Measurements from ENCODE around the gene SIGMAR1.

SIGMAR1 gene

DNA sequence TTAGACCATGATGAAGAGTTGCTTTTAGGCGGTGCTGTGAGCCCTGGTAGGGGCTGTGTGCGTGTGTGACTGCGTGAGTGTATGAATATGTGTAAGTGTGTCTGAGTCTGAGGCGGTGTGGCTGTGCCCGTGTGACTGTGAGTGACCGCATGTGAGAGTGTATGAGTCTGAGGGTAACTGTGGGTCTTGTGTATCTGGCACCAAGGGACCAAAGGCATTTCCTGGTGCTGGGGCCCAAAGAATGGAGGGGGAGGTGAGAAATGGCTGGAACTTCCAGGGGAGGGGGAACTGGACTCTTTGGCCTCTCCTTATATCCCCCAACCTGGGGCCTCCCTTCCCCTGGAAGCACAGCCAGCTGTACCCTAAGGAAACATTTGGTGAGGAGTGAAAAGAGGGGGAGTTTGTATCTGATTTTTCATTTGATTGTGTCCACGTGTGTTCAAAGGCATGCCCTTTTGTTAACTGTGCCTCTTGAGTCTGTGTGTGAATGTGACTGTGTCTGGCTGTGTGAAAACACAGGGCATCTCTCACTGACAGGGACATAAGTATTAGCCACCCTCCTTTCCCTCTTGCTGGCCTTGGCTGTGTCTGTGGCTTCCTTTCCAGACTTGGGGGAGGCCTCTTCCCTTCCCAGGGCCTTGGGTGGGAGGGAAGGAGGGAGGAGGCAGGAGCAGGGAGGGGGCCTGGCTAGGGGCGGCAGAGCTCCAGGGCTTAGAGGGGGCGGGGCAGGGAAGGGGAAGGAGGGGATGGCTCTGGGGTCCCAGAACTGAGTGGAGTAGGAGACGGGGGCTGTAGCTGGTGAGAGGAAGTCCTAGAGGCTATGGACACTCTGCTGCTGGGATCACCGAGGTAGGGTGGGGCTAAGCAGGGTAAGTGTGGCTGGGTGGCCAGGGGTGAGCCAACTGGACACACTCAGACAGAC, 15.8 kb upstream of the SIGMAR1 start:
- Histone ChIP-seq H3K27me3 (ENCODE audit: control insufficient read depth, insufficient read depth, low read length) (no peaks in the 10 kb centered on the region), H3K9ac (ENCODE audit: low read length) (no peak overlapping the region), H3K9me3 (ENCODE audit: control insufficient read depth, low read length) (no peaks in the 10 kb centered on the region), H3K4me1 (ENCODE audit: control insufficient read depth, insufficient read depth, low read length) (peaks cover 32% of the 10 kb centered on the region), H3K36me3 (ENCODE audit: control insufficient read depth, insufficient read depth, low read length) (peaks cover 11% of the 10 kb centered on the region), H3K4me3 (ENCODE audit: low read length) (no peak overlapping the region)

DNA sequence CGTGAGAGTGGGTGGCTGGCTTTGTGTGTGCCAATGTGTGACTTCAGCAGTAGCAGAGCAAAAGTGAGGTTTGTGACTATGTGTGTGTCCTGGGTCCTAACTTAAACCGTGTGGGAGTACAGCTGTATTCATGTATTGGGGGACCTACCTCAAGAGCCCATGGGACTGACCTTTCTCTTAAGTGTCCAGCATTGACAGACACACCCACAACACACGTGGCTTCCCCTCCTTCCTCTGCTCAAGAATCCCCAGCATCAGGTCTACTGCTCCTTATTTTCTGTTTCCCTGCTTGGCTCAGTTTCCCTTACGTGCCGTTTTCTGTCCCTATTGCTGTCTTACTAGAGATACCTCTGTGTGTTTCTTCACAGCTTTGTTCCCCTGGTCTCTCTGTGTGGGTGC, 15.0 kb upstream of the SIGMAR1 start:
- H3K4me3 ChIP-seq (ENCODE audit: low read length), result no peak overlapping the region
- H3K9ac ChIP-seq (ENCODE audit: low read length), result no peak overlapping the region
- H3K9me3 ChIP-seq (ENCODE audit: control insufficient read depth, low read length), result no peaks in the 10 kb centered on the region
- peaks cover 40% of the 10 kb centered on the region for H3K4me1 ChIP-seq (ENCODE audit: control insufficient read depth, insufficient read depth, low read length)
- H3K27me3 ChIP-seq (ENCODE audit: control insufficient read depth, insufficient read depth, low read length), result no peaks in the 10 kb centered on the region
- H3K36me3 ChIP-seq (ENCODE audit: control insufficient read depth, insufficient read depth, low read length), result peaks cover 11% of the 10 kb centered on the region

DNA sequence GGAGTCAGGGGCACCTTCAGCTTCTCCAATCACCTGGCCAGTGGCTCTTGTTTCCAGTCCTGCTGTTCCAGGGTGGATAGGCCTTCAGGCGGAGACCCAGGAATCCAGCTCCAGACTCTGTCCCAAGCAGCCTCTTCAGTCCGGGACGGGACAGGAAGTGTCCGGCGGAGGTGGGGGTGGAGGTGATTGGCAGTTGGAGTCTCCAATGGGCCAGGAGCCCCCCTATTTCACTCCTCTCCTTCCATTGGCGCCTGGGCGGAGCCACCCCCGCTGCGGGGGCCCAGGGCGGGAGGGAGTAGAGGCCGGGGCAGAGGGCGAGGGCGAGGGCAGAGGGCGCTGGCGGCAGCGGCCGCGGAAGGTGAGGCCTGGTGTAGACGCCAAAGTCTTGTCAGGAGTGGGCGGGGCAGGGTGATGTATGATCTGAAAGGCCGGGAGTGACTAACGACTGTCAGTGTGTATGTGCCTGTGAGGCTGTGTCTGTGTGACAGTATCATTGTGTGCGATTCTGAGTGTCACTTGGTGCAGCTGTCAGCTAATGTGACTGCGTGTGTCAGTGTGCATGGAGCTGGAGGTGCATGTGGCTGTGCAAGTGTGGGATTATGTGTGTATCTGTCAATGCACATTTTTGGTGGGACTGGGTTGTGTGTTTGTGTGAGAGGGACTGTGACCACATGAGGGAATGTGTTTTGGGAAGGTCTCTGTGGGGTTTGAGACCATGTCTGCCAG, 14.5 kb upstream of the SIGMAR1 start, which contains the start of gene IL11RA:
TSS of gene IL11RA (plus strand) at position 310 of the 726 bp plus-strand sequence. CDS start 3,033 bp downstream, outside the sequence.
- Histone ChIP-seq H3K4me1 (ENCODE audit: control insufficient read depth, insufficient read depth, low read length) (peaks cover 45% of the 10 kb centered on the region), H3K36me3 (ENCODE audit: control insufficient read depth, insufficient read depth, low read length) (peaks cover 11% of the 10 kb centered on the region), H3K9ac (ENCODE audit: low read length) (peak within 1 kb of the TSS; percentile 37), H3K27me3 (ENCODE audit: control insufficient read depth, insufficient read depth, low read length) (no peaks in the 10 kb centered on the region), H3K9me3 (ENCODE audit: control insufficient read depth, low read length) (no peaks in the 10 kb centered on the region), H3K4me3 (ENCODE audit: low read length) (no peak within 1 kb of the TSS)

DNA sequence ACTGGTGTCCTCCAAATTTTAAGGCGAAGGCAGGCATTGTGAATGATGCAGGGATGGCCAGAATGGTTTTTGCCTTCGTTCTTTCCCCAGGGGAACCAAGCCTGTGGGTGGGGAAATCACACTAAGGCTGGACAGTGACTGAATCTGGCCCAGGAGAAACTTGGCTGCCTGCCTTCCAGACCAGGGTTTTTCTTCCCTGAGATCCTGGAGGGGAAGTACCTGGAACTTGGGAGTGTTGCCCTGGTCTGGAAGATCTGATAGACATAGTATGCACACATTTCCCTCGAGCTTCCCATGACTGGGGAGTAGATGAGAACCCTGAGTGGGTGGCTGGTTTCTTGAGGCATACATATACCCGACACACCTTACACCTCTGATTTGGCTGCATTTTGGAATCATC, 13.7 kb upstream of the SIGMAR1 start:
- Histone ChIP-seq H3K4me1 (ENCODE audit: control insufficient read depth, insufficient read depth, low read length) (peaks cover 48% of the 10 kb centered on the region), H3K9me3 (ENCODE audit: control insufficient read depth, low read length) (no peaks in the 10 kb centered on the region), H3K36me3 (ENCODE audit: control insufficient read depth, insufficient read depth, low read length) (peaks cover 11% of the 10 kb centered on the region), H3K9ac (ENCODE audit: low read length) (peak overlapping the region; percentile 37), H3K27me3 (ENCODE audit: control insufficient read depth, insufficient read depth, low read length) (no peaks in the 10 kb centered on the region), H3K4me3 (ENCODE audit: low read length) (no peak overlapping the region)

DNA sequence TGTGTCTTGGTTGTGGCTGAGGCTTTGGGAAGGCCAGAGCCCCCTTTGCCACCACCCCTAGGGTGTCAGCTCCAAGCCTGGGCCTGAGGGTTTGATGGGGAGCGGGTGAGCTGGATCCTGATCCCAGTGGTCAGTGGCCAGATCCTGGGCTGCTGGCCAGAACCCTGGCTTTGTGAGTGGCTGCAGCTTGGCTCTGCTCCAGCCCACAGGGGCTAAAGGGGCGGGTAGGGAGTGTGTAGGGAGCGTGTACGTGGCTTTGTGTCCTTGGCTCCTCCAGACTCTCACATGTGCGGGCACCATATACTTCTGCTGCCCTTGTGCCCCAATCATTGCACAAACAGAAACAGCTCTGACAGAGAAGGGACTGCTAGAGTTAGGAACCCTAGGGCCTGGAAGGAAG, 13.2 kb upstream of the SIGMAR1 start:
- no peaks in the 10 kb centered on the region for H3K9me3 ChIP-seq (ENCODE audit: control insufficient read depth, low read length)
- H3K4me1 ChIP-seq (ENCODE audit: control insufficient read depth, insufficient read depth, low read length), result peaks cover 52% of the 10 kb centered on the region
- H3K9ac ChIP-seq (ENCODE audit: low read length), result no peak overlapping the region
- peaks cover 11% of the 10 kb centered on the region for H3K36me3 ChIP-seq (ENCODE audit: control insufficient read depth, insufficient read depth, low read length)
- H3K4me3 ChIP-seq (ENCODE audit: low read length), result no peak overlapping the region
- no peaks in the 10 kb centered on the region for H3K27me3 ChIP-seq (ENCODE audit: control insufficient read depth, insufficient read depth, low read length)

DNA sequence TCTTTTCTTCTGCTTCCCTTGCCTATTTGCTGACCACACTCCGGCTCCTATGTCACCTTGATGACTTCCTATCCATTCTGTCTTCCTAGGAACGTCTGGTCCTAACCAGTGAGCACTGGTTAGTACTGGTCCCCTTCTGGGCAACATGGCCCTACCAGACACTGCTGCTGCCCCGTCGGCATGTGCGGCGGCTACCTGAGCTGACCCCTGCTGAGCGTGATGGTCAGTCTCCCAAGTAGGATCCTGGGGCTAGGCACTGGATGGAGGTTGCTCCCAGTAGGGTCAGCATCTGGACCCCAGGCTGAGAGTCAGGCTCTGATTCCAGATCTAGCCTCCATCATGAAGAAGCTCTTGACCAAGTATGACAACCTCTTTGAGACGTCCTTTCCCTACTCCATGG, 11.1 kb upstream of the SIGMAR1 start:
- peaks cover 11% of the 10 kb centered on the region for H3K36me3 ChIP-seq (ENCODE audit: control insufficient read depth, insufficient read depth, low read length)
- peaks cover 47% of the 10 kb centered on the region for H3K4me1 ChIP-seq (ENCODE audit: control insufficient read depth, insufficient read depth, low read length)
- H3K9ac ChIP-seq (ENCODE audit: low read length), result no peak overlapping the region
- no peaks in the 10 kb centered on the region for H3K9me3 ChIP-seq (ENCODE audit: control insufficient read depth, low read length)
- no peaks in the 10 kb centered on the region for H3K27me3 ChIP-seq (ENCODE audit: control insufficient read depth, insufficient read depth, low read length)
- H3K4me3 ChIP-seq (ENCODE audit: low read length), result no peak overlapping the region

DNA sequence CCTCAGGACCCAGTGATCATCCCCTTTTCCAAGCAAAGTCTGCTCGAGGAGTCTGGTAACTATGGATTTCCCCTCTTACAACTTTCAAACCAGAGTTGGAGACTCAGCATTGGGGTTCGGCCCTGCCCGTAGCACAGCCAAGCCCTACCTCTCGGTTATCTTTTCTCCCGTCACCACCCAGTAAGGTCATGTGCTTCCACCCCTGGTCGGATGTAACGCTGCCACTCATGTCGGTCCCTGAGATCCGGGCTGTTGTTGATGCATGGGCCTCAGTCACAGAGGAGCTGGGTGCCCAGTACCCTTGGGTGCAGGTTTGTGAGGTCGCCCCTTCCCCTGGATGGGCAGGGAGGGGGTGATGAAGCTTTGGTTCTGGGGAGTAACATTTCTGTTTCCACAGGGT, 10.1 kb upstream of the SIGMAR1 start:
- Histone ChIP-seq H3K4me1 (ENCODE audit: control insufficient read depth, insufficient read depth, low read length) (peaks cover 39% of the 10 kb centered on the region), H3K36me3 (ENCODE audit: control insufficient read depth, insufficient read depth, low read length) (peaks cover 11% of the 10 kb centered on the region), H3K9me3 (ENCODE audit: control insufficient read depth, low read length) (no peaks in the 10 kb centered on the region), H3K9ac (ENCODE audit: low read length) (peak overlapping the region; percentile 73), H3K4me3 (ENCODE audit: low read length) (peak overlapping the region; percentile 94), H3K27me3 (ENCODE audit: control insufficient read depth, insufficient read depth, low read length) (no peaks in the 10 kb centered on the region)

DNA sequence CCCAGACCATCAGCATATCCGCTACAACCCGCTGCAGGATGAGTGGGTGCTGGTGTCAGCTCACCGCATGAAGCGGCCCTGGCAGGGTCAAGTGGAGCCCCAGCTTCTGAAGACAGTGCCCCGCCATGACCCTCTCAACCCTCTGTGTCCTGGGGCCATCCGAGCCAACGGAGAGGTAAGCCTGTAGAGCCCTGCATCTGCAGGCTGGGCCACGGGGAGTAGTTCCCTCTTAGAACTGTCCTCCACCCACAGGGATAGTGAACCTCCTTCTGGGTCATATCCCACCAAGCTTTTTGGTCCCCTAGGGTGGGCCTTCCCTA, 9.5 kb upstream of the SIGMAR1 start:
- peaks cover 11% of the 10 kb centered on the region for H3K36me3 ChIP-seq (ENCODE audit: control insufficient read depth, insufficient read depth, low read length)
- peak overlapping the region; percentile 94 for H3K4me3 ChIP-seq (ENCODE audit: low read length)
- no peaks in the 10 kb centered on the region for H3K27me3 ChIP-seq (ENCODE audit: control insufficient read depth, insufficient read depth, low read length)
- H3K9ac ChIP-seq (ENCODE audit: low read length), result peak overlapping the region; percentile 73
- no peaks in the 10 kb centered on the region for H3K9me3 ChIP-seq (ENCODE audit: control insufficient read depth, low read length)
- H3K4me1 ChIP-seq (ENCODE audit: control insufficient read depth, insufficient read depth, low read length), result peaks cover 33% of the 10 kb centered on the region

DNA sequence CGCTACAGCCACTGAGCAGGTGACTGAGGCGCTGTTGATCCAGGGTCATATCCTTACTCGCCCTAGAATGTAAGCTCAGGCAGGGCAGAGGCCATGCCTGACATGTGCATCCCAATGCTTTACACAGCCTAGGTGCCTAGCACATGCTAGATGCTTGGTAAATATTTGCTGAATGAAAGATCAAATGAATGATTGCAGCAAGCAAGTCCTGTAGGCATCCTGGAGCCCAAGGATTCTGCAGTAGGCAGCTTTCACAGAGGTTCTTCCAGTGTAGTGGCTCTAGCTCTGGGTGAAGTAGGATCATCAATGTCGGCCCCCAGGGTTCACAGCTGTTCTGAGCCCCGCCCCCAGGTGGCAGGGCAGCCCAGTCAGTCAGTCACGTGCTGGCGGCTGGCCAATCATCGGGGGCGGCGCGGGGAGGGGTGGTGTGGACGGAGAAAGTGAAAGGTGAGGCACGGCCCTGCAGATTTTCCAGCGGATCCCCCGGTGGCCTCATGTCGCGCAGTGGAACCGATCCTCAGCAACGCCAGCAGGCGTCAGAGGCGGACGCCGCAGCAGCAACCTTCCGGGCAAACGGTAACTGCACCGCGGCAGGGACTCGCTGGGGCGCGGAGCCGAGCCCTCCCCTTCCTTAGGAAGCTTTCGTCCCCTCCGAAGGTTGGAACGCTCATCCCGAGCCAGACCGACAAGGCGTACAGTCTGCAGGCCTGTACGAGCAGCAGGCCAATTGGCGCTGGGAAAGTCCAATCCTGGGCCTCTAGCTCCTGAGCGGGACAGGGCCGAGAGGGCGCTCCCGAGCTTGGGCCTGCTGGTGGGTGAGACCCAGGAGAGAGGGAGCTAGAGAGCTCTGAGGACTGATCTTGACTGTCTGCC, 8.9 kb upstream of the SIGMAR1 start, which contains the start of gene GALT:
TSS of gene GALT (plus strand) at position 465 of the 873 bp plus-strand sequence. CDS start at position 495, 30 bp downstream.
- H3K4me1 ChIP-seq (ENCODE audit: control insufficient read depth, insufficient read depth, low read length), result peaks cover 27% of the 10 kb centered on the region
- H3K27me3 ChIP-seq (ENCODE audit: control insufficient read depth, insufficient read depth, low read length), result no peaks in the 10 kb centered on the region
- peaks cover 11% of the 10 kb centered on the region for H3K36me3 ChIP-seq (ENCODE audit: control insufficient read depth, insufficient read depth, low read length)
- peak within 1 kb of the TSS; percentile 94 for H3K4me3 ChIP-seq (ENCODE audit: low read length)
- H3K9ac ChIP-seq (ENCODE audit: low read length), result peak within 1 kb of the TSS; percentile 73
- no peaks in the 10 kb centered on the region for H3K9me3 ChIP-seq (ENCODE audit: control insufficient read depth, low read length)

DNA sequence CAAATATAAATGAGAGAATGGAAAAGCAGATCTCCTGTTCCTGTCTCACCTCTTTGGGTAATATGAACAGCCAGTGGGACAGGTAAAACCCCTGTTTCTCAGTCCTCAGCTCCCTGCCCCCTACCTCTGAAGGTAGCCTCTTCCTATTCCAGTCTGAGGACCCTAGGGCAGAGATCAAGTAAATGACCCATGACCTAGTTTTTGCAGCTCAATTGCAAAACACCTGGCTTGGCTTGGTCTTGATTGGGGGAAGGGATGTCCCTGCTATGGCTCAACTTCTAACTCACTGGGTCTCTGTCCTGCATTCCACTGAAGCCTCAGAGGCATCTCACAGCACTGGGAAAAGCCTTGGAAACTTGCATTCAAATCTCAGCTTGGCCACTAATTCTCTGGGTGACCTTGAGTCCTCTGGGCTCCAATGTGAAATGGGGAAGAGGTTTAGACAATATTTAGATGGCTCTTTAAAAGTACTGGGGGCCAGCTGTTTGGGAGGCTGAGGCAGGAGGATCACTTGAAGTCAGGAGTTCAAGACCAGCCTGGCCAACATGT, 7.3 kb upstream of the SIGMAR1 start:
- peaks cover 11% of the 10 kb centered on the region for H3K36me3 ChIP-seq (ENCODE audit: control insufficient read depth, insufficient read depth, low read length)
- no peaks in the 10 kb centered on the region for H3K9me3 ChIP-seq (ENCODE audit: control insufficient read depth, low read length)
- no peak overlapping the region for H3K4me3 ChIP-seq (ENCODE audit: low read length)
- H3K27me3 ChIP-seq (ENCODE audit: control insufficient read depth, insufficient read depth, low read length), result no peaks in the 10 kb centered on the region
- peaks cover 21% of the 10 kb centered on the region for H3K4me1 ChIP-seq (ENCODE audit: control insufficient read depth, insufficient read depth, low read length)
- H3K9ac ChIP-seq (ENCODE audit: low read length), result no peak overlapping the region

DNA sequence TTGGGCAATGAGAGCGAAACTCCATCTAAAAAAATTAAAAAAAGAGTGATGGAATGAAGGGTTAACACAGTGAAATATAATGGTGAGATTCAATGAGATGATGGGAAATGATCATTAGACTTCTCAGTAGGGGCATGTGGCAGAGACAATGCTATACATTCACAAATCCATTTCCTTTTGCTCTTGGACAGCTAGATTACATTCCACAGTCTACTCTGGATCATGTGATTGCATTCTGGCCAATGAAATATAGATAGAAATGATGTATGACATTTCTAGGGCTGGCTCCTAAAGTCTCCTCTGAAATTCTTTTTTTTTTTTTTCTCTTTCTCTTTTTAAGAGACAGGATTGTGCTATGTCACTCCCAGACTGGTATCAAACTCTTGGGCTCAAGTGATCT, 5.1 kb upstream of the SIGMAR1 start:
- Histone ChIP-seq H3K36me3 (ENCODE audit: control insufficient read depth, insufficient read depth, low read length) (no peaks in the 10 kb centered on the region), H3K9ac (ENCODE audit: low read length) (no peak overlapping the region)

More for the DNA sequence above, 5.1 kb upstream of the SIGMAR1 start:
- Histone ChIP-seq H3K9me3 (ENCODE audit: control insufficient read depth, low read length) (no peaks in the 10 kb centered on the region), H3K27me3 (ENCODE audit: control insufficient read depth, insufficient read depth, low read length) (no peaks in the 10 kb centered on the region), H3K4me3 (ENCODE audit: low read length) (no peak overlapping the region), H3K4me1 (ENCODE audit: control insufficient read depth, insufficient read depth, low read length) (peaks cover 24% of the 10 kb centered on the region)

Data from mucosa of stomach (tissue), 1 donor.